NOMO-1 (cell line): ENCODE data around the gene SV2C.
"Not testable (repeated sequence)": the region's sequence is repeated elsewhere in the genome, so short reads cannot be mapped to it uniquely, and the experiment has no call there.

Experiments used
- DNase-seq, 2 experiments: peaks; one replicate each; lab custom pipeline; 2025; ENCODE audit not compliant: unreplicated experiment in 2 of 2; lab: John Stamatoyannopoulos, UW

Gene SV2C

GRCh38 chr5:76333571-76333970 lies 250.4 kb downstream of the SV2C start:
- no peak for DNase-seq

GRCh38 chr5:76334574-76334973 lies 251.4 kb downstream of the SV2C start:
- no peak for DNase-seq

DNA sequence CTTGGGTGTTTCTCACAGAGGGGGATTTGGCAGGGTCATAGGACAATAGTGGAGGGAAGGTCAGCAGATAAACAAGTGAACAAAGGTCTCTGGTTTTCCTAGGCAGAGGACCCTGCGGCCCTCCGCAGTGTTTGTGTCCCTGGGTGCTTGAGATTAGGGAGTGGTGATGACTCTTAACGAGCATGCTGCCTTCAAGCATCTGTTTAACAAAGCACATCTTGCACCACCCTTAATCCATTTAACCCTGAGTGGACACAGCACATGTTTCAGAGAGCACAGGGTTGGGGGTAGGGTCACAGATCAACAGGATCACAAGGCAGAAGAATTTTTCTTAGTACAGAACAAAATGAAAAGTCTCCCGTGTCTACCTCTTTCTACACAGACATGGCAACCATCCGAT lies 252.3 kb downstream of the SV2C start:
- not testable (repeated sequence) for DNase-seq

DNA sequence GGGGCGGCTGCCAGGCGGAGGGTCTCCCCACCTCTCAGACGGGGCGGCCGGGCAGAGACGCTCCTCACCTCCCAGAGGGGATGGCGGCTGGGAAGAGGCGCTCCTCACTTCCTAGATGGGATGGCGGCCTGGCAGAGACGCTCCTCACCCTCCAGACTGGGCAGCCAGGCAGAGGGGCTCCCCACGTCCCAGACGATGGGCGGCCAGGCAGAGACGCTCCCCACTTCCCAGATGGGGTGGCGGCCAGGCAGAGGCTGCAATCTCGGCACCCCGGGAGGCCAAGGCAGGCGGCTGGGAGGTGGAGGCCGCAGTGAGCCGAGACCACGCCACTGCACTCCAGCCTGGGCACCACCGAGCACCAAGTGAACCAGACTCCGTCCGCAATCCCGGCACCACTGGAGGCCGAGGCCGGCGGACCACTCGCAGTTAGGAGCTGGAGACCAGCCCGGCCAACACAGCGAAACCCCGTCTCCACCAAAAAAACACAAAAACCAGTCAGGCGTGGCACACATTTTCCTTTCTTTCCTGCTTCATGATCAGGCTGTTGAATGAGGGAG lies 253.1 kb downstream of the SV2C start:
- DNase-seq: not testable (repeated sequence)

DNA sequence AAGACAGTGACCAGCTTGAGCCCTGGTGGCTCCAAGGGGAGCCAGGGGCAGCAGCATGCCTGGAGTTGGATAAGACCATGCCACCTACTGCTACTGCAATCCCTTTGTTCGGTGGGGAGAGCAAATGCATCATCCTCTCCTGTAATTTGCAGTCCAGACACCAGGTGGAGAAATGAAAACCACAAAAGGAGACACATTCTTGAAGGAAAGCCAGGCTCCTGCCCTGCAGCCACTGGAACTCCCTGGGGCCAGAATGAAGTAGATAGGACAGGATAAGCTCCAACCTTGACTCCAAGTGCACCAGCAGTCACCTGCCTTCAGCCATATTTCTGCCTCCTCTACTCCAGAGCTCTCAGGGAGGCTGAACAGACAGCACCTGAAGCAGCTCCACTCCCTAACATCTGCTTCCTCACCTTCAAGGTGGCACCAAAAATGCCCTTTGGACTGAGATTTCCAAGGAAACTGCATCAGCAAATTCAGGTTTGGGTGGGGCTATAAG lies 254.8 kb downstream of the SV2C start:
- peak in 1 of 2 experiments; percentile 5 for DNase-seq

- no peak for DNase-seq
Measured at GRCh38 chr5:76339919-76340318, 256.7 kb downstream of the SV2C start.

- DNase-seq: peak; percentile 25 to 41
Measured at GRCh38 chr5:76341651-76342334, 258.6 kb downstream of the SV2C start.

- DNase-seq: no peak
Measured at GRCh38 chr5:76342474-76342873, 259.3 kb downstream of the SV2C start.

GRCh38 chr5:76345582-76345981 lies 262.4 kb downstream of the SV2C start:
- no peak for DNase-seq

DNA sequence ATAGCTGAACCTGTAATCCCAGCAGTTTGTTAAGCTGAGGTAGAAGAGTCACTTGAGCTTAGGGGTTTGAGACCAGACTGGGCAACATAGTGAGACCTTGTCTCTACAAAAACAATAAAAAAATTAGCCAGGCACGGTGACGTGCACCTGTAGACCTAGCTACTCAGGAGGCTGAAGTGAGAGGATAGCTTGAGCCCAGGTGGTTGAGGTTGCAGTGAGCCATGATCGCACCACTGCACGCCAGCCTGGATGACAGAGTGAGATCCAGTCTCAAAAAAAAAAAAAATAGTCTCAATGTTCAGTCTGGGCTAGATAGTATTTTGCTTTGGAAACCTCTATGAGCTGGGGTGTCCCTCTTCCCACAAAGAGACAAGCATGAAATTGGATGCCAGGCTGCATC lies 268.0 kb downstream of the SV2C start:
- DNase-seq: no peak

- DNase-seq: no peak
Measured at GRCh38 chr5:76351577-76351976, 268.4 kb downstream of the SV2C start.

GRCh38 chr5:76356887-76357286 lies 273.7 kb downstream of the SV2C start:
- no peak for DNase-seq

- DNase-seq: no peak
Measured at GRCh38 chr5:76363352-76364225, 280.4 kb downstream of the SV2C start.

GRCh38 chr5:76364226-76364589 lies 281.0 kb downstream of the SV2C start:
- no peak for DNase-seq

- DNase-seq: peak in 1 of 2 experiments; percentile 31
Measured at GRCh38 chr5:76365561-76365960, 282.4 kb downstream of the SV2C start.

GRCh38 chr5:76366596-76366995 lies 283.4 kb downstream of the SV2C start:
- DNase-seq: no peak

DNA sequence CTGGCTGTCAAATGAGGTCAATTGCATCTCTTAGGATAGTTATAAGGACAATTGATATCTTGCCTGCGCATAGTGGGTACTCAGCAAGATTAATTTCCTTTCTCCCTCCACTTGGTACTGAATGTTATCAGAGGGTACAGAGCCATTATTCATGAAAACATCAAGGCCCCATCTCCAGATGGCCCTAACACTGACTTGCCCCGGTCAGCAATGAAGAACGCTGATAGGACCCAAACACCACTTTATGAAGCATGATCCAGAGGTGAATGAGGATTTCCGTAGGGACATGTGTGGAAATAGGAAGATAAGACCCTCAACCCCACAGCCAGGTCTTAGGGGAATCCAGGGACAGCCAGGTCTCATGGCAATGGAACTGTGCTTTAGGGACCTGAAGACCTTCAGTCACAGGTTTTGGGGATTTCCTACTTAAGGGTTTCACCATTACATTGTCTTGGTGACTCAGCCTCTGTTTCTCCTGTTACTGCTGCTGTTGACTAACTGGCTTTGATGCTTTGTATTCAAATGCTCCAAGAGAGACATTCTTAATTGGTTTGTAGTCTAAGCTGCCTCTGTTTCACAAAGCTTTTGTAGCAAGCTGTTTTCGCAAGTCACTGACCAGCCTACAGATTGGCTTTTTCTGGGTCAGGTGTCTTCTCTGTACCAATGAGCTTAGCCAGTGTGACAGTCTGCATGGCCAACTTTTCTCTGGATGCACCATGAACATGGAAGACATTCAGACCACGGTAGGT lies 284.6 kb downstream of the SV2C start:
- DNase-seq: no peak

DNA sequence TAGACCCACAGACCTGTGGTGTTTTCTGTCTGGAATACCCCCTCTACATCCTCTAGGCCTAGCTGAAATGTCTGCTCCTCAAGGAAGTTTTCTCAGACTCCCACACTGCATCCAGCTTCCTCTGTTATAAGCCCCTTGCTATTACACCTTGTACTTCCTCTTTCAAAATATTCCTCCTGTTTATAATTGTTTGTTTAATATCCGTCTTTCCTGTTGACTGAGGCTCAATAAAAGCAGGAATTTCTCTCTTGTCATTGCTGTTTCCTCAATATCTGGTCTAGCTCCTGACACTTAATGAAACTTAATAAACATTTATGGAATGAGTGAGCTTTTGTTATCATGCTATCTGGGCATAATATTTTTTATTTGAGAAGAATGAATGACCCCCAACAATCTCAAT lies 285.8 kb downstream of the SV2C start:
- no peak for DNase-seq

- not testable (repeated sequence) for DNase-seq
Measured at GRCh38 chr5:76369668-76370067, 286.5 kb downstream of the SV2C start.

- DNase-seq: no peak
Measured at GRCh38 chr5:76371960-76372322, 288.8 kb downstream of the SV2C start.
